Adipocyte (in vitro differentiated cells): Measurements from ENCODE around the gene RAB13.

Experiments used
- DNase-seq: peaks from one replicate; pipeline ENCODE4 v3.0.0-alpha.2; 2015; ENCODE audit warnings: low read depth
- H3K27me3 ChIP-seq: replicated peaks from 2 replicates; pipeline ENCODE4 v1.7.0; 2013; ENCODE audit warnings: mild to moderate bottlenecking, low read length, moderate library complexity; ENCODE audit not compliant: control insufficient read depth, insufficient read depth
- H3K36me3 ChIP-seq: 2 replicates; pipeline ENCODE4 v1.7.0; 2013; ENCODE audit warnings: low read length, mild to moderate bottlenecking, moderate library complexity; ENCODE audit not compliant: control insufficient read depth, insufficient read depth, severe bottlenecking
- H3K4me1 ChIP-seq: 2 replicates; pipeline ENCODE4 v1.7.0; 2013; ENCODE audit warnings: mild to moderate bottlenecking, low read length, moderate library complexity; ENCODE audit not compliant: control insufficient read depth, insufficient read depth
- H3K4me3 ChIP-seq: 2 replicates; pipeline ENCODE4 v1.7.0; 2013; ENCODE audit warnings: mild to moderate bottlenecking, low read length, moderate library complexity
- H3K9ac ChIP-seq: 2 replicates; pipeline ENCODE4 v1.7.0; 2013; ENCODE audit warnings: mild to moderate bottlenecking, low read length, moderate library complexity
- H3K9me3 ChIP-seq: 2 replicates; pipeline ENCODE4 v1.7.0; 2013; ENCODE audit warnings: mild to moderate bottlenecking, low read length, moderate library complexity; ENCODE audit not compliant: control insufficient read depth

RAB13 gene

GRCh38 chr1:153953859-153954365 lies 32.2 kb downstream of the RAB13 start:
- Histone ChIP-seq H3K36me3 (peaks cover 39% of the 10 kb centered on the region), H3K4me3 (no peak overlapping the region), H3K27me3 (no peaks in the 10 kb centered on the region)

GRCh38 chr1:153951801-153952200 lies 34.3 kb downstream of the RAB13 start:
- peaks cover 18% of the 10 kb centered on the region for H3K4me1 ChIP-seq
- no peaks in the 10 kb centered on the region for H3K27me3 ChIP-seq
- no peak overlapping the region for H3K9ac ChIP-seq
- DNase-seq = no peak
- no peaks in the 10 kb centered on the region for H3K9me3 ChIP-seq
- H3K4me3 ChIP-seq = no peak overlapping the region
- H3K36me3 ChIP-seq = peaks cover 53% of the 10 kb centered on the region

More at GRCh38 chr1:153953859-153954365, 32.2 kb downstream of the RAB13 start:
- Histone ChIP-seq H3K9ac (no peak overlapping the region), H3K9me3 (no peaks in the 10 kb centered on the region), H3K4me1 (peaks cover 22% of the 10 kb centered on the region)
- DNase-seq = no peak

- Histone ChIP-seq H3K36me3 (peaks cover 53% of the 10 kb centered on the region), H3K4me1 (peaks cover 13% of the 10 kb centered on the region), H3K27me3 (no peaks in the 10 kb centered on the region), H3K4me3 (no peak overlapping the region), H3K9ac (no peak overlapping the region), H3K9me3 (no peaks in the 10 kb centered on the region)
- DNase-seq = no peak
Measured at GRCh38 chr1:153951183-153951582, 35.0 kb downstream of the RAB13 start.

- H3K27me3 ChIP-seq = no peaks in the 10 kb centered on the region
Measured at GRCh38 chr1:153946622-153947241, 39.4 kb downstream of the RAB13 start, which contains the start of gene DENND4B. Gene DENND4B, minus strand, starts transcription at chr1:153946718. Its CDS starts 2,344 bp downstream, at chr1:153944374.

GRCh38 chr1:153945795-153946621 lies 40.1 kb downstream of the RAB13 start:
- Histone ChIP-seq H3K9me3 (no peaks in the 10 kb centered on the region), H3K36me3 (peaks cover 38% of the 10 kb centered on the region), H3K4me3 (peak overlapping the region; percentile 84), H3K27me3 (no peaks in the 10 kb centered on the region), H3K9ac (peak overlapping the region; percentile 88), H3K4me1 (peaks cover 22% of the 10 kb centered on the region)
- DNase-seq = peak; percentile 86

More at GRCh38 chr1:153946622-153947241, 39.4 kb downstream of the RAB13 start, which contains the start of gene DENND4B:
- peak within 1 kb of the TSS; percentile 88 for H3K9ac ChIP-seq
- DNase-seq = peak; percentile 94
- peaks cover 40% of the 10 kb centered on the region for H3K36me3 ChIP-seq
- H3K9me3 ChIP-seq = no peaks in the 10 kb centered on the region
- peak within 1 kb of the TSS; percentile 84 for H3K4me3 ChIP-seq
- peaks cover 22% of the 10 kb centered on the region for H3K4me1 ChIP-seq

GRCh38 chr1:153945131-153945794 lies 40.9 kb downstream of the RAB13 start:
- Histone ChIP-seq H3K36me3 (peaks cover 38% of the 10 kb centered on the region), H3K4me1 (peaks cover 22% of the 10 kb centered on the region), H3K9ac (peak overlapping the region; percentile 88), H3K27me3 (no peaks in the 10 kb centered on the region), H3K9me3 (no peaks in the 10 kb centered on the region), H3K4me3 (peak overlapping the region; percentile 84)
- peak; percentile 47 for DNase-seq

- no peaks in the 10 kb centered on the region for H3K27me3 ChIP-seq
- peak overlapping the region; percentile 88 for H3K9ac ChIP-seq
- peaks cover 39% of the 10 kb centered on the region for H3K36me3 ChIP-seq
- H3K4me1 ChIP-seq = peaks cover 22% of the 10 kb centered on the region
- H3K4me3 ChIP-seq = peak overlapping the region; percentile 84
- no peaks in the 10 kb centered on the region for H3K9me3 ChIP-seq
- DNase-seq = no peak
Measured at GRCh38 chr1:153944827-153945117, 41.4 kb downstream of the RAB13 start.

- no peak overlapping the region for H3K9ac ChIP-seq
- peak; percentile 8 for DNase-seq
- H3K36me3 ChIP-seq = peaks cover 40% of the 10 kb centered on the region
- no peaks in the 10 kb centered on the region for H3K27me3 ChIP-seq
- H3K4me1 ChIP-seq = peaks cover 22% of the 10 kb centered on the region
- H3K4me3 ChIP-seq = no peak overlapping the region
- no peaks in the 10 kb centered on the region for H3K9me3 ChIP-seq
Measured at GRCh38 chr1:153944005-153944826, 41.9 kb downstream of the RAB13 start.

GRCh38 chr1:153942766-153943549 lies 43.2 kb downstream of the RAB13 start:
- Histone ChIP-seq H3K9ac (no peak overlapping the region), H3K9me3 (no peaks in the 10 kb centered on the region), H3K36me3 (peaks cover 27% of the 10 kb centered on the region), H3K27me3 (no peaks in the 10 kb centered on the region), H3K4me3 (no peak overlapping the region), H3K4me1 (peaks cover 22% of the 10 kb centered on the region)
- no peak for DNase-seq
